ENCODE measurements around the gene IFT74.

The IFT74 gene

GRCh38 chr9:27110181-27110580, 154.0 kb downstream of the IFT74 start:
- no peak for TF ChIP-seq CTCF (IDR thresholded peaks at IDR 0.05; ENCODE audit: extremely low read depth, missing control alignments)
- no peak for DNase-seq (ENCODE audit: low spot score)

- no peak for TF ChIP-seq CTCF (IDR thresholded peaks at IDR 0.05; ENCODE audit: extremely low read depth, missing control alignments)
These were observed 156.0 kb downstream of the IFT74 start for GRCh38 chr9:27112235-27112634.

More at GRCh38 chr9:27112235-27112634, 156.0 kb downstream of the IFT74 start:
- DNase-seq (ENCODE audit: low spot score), result no peak

Measured in GM20000 (cell line).